GM21367 (cell line): Measurements from ENCODE around the gene GPC3.

Experiments
- ATAC-seq: cut with Tn5 transposase; IDR thresholded peaks from one replicate; pipeline ENCODE4 v1.9.1; 2021; ENCODE audit not compliant: unreplicated experiment

GPC3 gene

GRCh38 chrX:133929836-133930464, 55.4 kb downstream of the GPC3 start:
- no peak for ATAC-seq

GRCh38 chrX:133928365-133928764, 57.0 kb downstream of the GPC3 start:
- ATAC-seq = no peak

- no peak for ATAC-seq
Measured at GRCh38 chrX:133926809-133927208, 58.6 kb downstream of the GPC3 start.

- no peak for ATAC-seq
Measured at GRCh38 chrX:133926099-133926498, 59.3 kb downstream of the GPC3 start.

- no peak for ATAC-seq
Measured at GRCh38 chrX:133924548-133924947, 60.8 kb downstream of the GPC3 start.

- no peak for ATAC-seq
Measured at GRCh38 chrX:133923548-133923947, 61.8 kb downstream of the GPC3 start.

- peak; percentile 76 for ATAC-seq
Measured at GRCh38 chrX:133923113-133923512, 62.3 kb downstream of the GPC3 start.

- no peak for ATAC-seq
Measured at GRCh38 chrX:133922390-133922771, 63.0 kb downstream of the GPC3 start.

- no peak for ATAC-seq
Measured at GRCh38 chrX:133921764-133922389, 63.5 kb downstream of the GPC3 start.

GRCh38 chrX:133921086-133921485, 64.3 kb downstream of the GPC3 start:
- no peak for ATAC-seq

- ATAC-seq = no peak
Measured at GRCh38 chrX:133918361-133918771, 67.0 kb downstream of the GPC3 start.

GRCh38 chrX:133916984-133917722, 68.2 kb downstream of the GPC3 start:
- ATAC-seq = no peak

GRCh38 chrX:133913658-133914388, 71.6 kb downstream of the GPC3 start:
- no peak for ATAC-seq

- ATAC-seq = no peak
Measured at GRCh38 chrX:133913009-133913408, 72.4 kb downstream of the GPC3 start.

- no peak for ATAC-seq
Measured at GRCh38 chrX:133911825-133912495, 73.4 kb downstream of the GPC3 start.

GRCh38 chrX:133910539-133910938, 74.9 kb downstream of the GPC3 start:
- no peak for ATAC-seq

- no peak for ATAC-seq
Measured at GRCh38 chrX:133909888-133910287, 75.5 kb downstream of the GPC3 start.

- no peak for ATAC-seq
Measured at GRCh38 chrX:133908223-133908955, 77.0 kb downstream of the GPC3 start.

GRCh38 chrX:133907606-133908005, 77.8 kb downstream of the GPC3 start:
- ATAC-seq = no peak

GRCh38 chrX:133905305-133905704, 80.1 kb downstream of the GPC3 start:
- ATAC-seq = no peak
